Activated CD4-positive, alpha-beta T cell treated with anti-CD3 and anti-CD28 coated beads for 36 hours (primary cell): Measurements from ENCODE around the gene CCNA1. TPM values are rescaled to one million over a fixed set of nuclear protein-coding genes. Genes with fewer than 3 reads are reported as not detected.

ENCODE experiments used
- ATAC-seq: fragments of 200-7000 bp; cut with Tn5 transposase; one replicate; pipeline ENCODE4 v1.10.0; 2021; ENCODE audit warnings: mild to moderate bottlenecking, moderate library complexity
- CTCF ChIA-PET: fragments of 350-600 bp; sonication (Branson Sonifier 250); formaldehyde crosslinking; loops from one replicate; lab custom pipeline; 2021; ENCODE audit warnings: antibody characterized with exemption; lab: Charles Lee
- POLR2A ChIA-PET: fragments of 350-600 bp; sonication (Branson Sonifier 250); formaldehyde crosslinking; loops from one replicate; lab custom pipeline; 2021; ENCODE audit warnings: antibody characterized with exemption, inconsistent platforms; lab: Charles Lee
- DNase-seq: peaks from one replicate; pipeline ENCODE4 v3.0.0-alpha.2; 2020
- H3K27ac Mint-ChIP-seq: one replicate; pipeline ENCODE4 v1.8.0; 2021; ENCODE audit warnings: mixed read lengths
- H3K27me3 Mint-ChIP-seq: one replicate; pipeline ENCODE4 v1.8.0; 2021; ENCODE audit warnings: mixed read lengths
- H3K36me3 Mint-ChIP-seq: one replicate; pipeline ENCODE4 v1.8.0; 2021; ENCODE audit warnings: low read depth, mixed read lengths
- H3K4me1 Mint-ChIP-seq: one replicate; pipeline ENCODE4 v1.8.0; 2021; ENCODE audit warnings: mixed read lengths
- H3K4me3 Mint-ChIP-seq: one replicate; pipeline ENCODE4 v1.8.0; 2021; ENCODE audit warnings: mild to moderate bottlenecking, moderate library complexity, mixed read lengths
- H3K9me3 Mint-ChIP-seq: one replicate; pipeline ENCODE4 v1.8.0; 2021; ENCODE audit warnings: low read depth, mixed read lengths
- intact Hi-C, 2 experiments: fragments of 100-400 bp; cut with DNase I in 1 of 2; cut with micrococcal nuclease in 1 of 2; formaldehyde crosslinking; loops; one replicate each; pipeline versions ENCODE4 v1.14.2 to v1.15.1; 2022 to 2024; cut with DNase I, micrococcal nuclease
- total RNA-seq, 2 experiments: library from RNA; stranded (reverse); gene quantifications; one replicate each; pipeline ENCODE4 v1.2.3, GENCODE V29; 2021

CCNA1 gene
- total RNA-seq, 2 experiments from 2014 or later = 0.21 to 0.40 TPM

GRCh38 chr13:36428086-36428485 is 4.2 kb upstream of the CCNA1 start:
- CTCF ChIA-PET = no interaction called here
- H3K36me3 Mint-ChIP-seq = no peaks in the 10 kb centered on the region
- H3K27me3 Mint-ChIP-seq = peaks cover 63% of the 10 kb centered on the region
- intact Hi-C loops = loop anchor here in 1 of 2 experiments (10.0 kb wide), 1 partner anchor 143 kb away; no protein-coding TSS in a partner anchor
- peaks cover 13% of the 10 kb centered on the region for H3K9me3 Mint-ChIP-seq
- POLR2A ChIA-PET = no interaction called here
- peaks cover 8% of the 10 kb centered on the region for H3K4me1 Mint-ChIP-seq
- DNase-seq = no peak
- no peak for ATAC-seq
- H3K27ac Mint-ChIP-seq = no peak overlapping the region
- no peak overlapping the region for H3K4me3 Mint-ChIP-seq

- no peaks in the 10 kb centered on the region for H3K36me3 Mint-ChIP-seq
- ChIA-PET POLR2A (no interaction called here), CTCF (interaction anchor here (0.7 kb wide), 1 partner anchor 9 kb away, joined by 3 read pairs; no protein-coding TSS in a partner anchor)
- no peak for DNase-seq
- no peak overlapping the region for H3K4me3 Mint-ChIP-seq
- H3K27me3 Mint-ChIP-seq = peaks cover 61% of the 10 kb centered on the region
- ATAC-seq = no peak
- H3K27ac Mint-ChIP-seq = no peak overlapping the region
- intact Hi-C loops = loop anchor here in 1 of 2 experiments (5.0 kb wide), 2 partner anchors 387 to 953 kb away; partner anchors contain the start of genes MAB21L1 and RFXAP
- peaks cover 8% of the 10 kb centered on the region for H3K4me1 Mint-ChIP-seq
- H3K9me3 Mint-ChIP-seq = peaks cover 9% of the 10 kb centered on the region
Observed at GRCh38 chr13:36430247-36431203, 1.8 kb upstream of the CCNA1 start.

GRCh38 chr13:36431204-36432105 is 840 bp upstream of the CCNA1 start:
- peak overlapping the region; percentile 24 for H3K4me3 Mint-ChIP-seq
- peak; percentile 51 for ATAC-seq

GRCh38 chr13:36436811-36437210 is 4.5 kb downstream of the CCNA1 start:
- intact Hi-C loops = no loop called here
- CTCF ChIA-PET = interaction anchor here (0.6 to 1.0 kb wide), 2 partner anchors 18 to 45 kb away, joined by 3 read pairs; no protein-coding TSS in a partner anchor
- no peaks in the 10 kb centered on the region for H3K36me3 Mint-ChIP-seq
- H3K4me1 Mint-ChIP-seq = peaks cover 16% of the 10 kb centered on the region
- H3K27ac Mint-ChIP-seq = no peak overlapping the region
- ATAC-seq = no peak
- H3K9me3 Mint-ChIP-seq = no peaks in the 10 kb centered on the region
- no peak for DNase-seq
- peaks cover 24% of the 10 kb centered on the region for H3K27me3 Mint-ChIP-seq
- no peak overlapping the region for H3K4me3 Mint-ChIP-seq
- POLR2A ChIA-PET = interaction anchor here (0.5 kb wide), 1 partner anchor 347 kb away, joined by 9 read pairs; no protein-coding TSS in a partner anchor

More at GRCh38 chr13:36431204-36432105, 840 bp upstream of the CCNA1 start:
- intact Hi-C loops = loop anchor here in 1 of 2 experiments (5.0 kb wide), 2 partner anchors 386 to 954 kb away; partner anchors contain the start of genes MAB21L1 and RFXAP
- Mint-ChIP-seq H3K27me3 (peaks cover 55% of the 10 kb centered on the region), H3K27ac (no peak overlapping the region), H3K36me3 (no peaks in the 10 kb centered on the region), H3K4me1 (peaks cover 8% of the 10 kb centered on the region), H3K9me3 (peaks cover 2% of the 10 kb centered on the region)
- DNase-seq = peak; percentile 49
- ChIA-PET CTCF (no interaction called here), POLR2A (interaction anchor here (0.6 kb wide), 1 partner anchor 633 kb away, joined by 3 read pairs; no protein-coding TSS in a partner anchor)

GRCh38 chr13:36438594-36439483 is 6.5 kb downstream of the CCNA1 start:
- ATAC-seq = peak; percentile 36
- Mint-ChIP-seq H3K27ac (no peak overlapping the region), H3K4me3 (no peak overlapping the region), H3K9me3 (no peaks in the 10 kb centered on the region), H3K27me3 (peaks cover 13% of the 10 kb centered on the region), H3K36me3 (no peaks in the 10 kb centered on the region), H3K4me1 (peaks cover 12% of the 10 kb centered on the region)
- CTCF ChIA-PET = interaction anchor here (2.7 kb wide), 1 partner anchor 20 kb away, joined by 7 read pairs; no protein-coding TSS in a partner anchor
- POLR2A ChIA-PET = no interaction called here
- DNase-seq = no peak
- intact Hi-C loops = no loop called here

- Mint-ChIP-seq H3K27ac (no peak overlapping the region), H3K36me3 (no peaks in the 10 kb centered on the region), H3K4me3 (no peak overlapping the region), H3K4me1 (no peaks in the 10 kb centered on the region), H3K27me3 (peaks cover 8% of the 10 kb centered on the region), H3K9me3 (no peaks in the 10 kb centered on the region)
- intact Hi-C loops = no loop called here
- POLR2A ChIA-PET = no interaction called here
- CTCF ChIA-PET = no interaction called here
- no peak for ATAC-seq
- DNase-seq = no peak
Observed at GRCh38 chr13:36445278-36445677, 13.0 kb downstream of the CCNA1 start.

GRCh38 chr13:36445891-36446351 is 13.6 kb downstream of the CCNA1 start:
- ATAC-seq = no peak
- peaks cover 10% of the 10 kb centered on the region for H3K27me3 Mint-ChIP-seq
- H3K9me3 Mint-ChIP-seq = no peaks in the 10 kb centered on the region
- POLR2A ChIA-PET = no interaction called here
- CTCF ChIA-PET = no interaction called here
- intact Hi-C loops = no loop called here
- no peaks in the 10 kb centered on the region for H3K4me1 Mint-ChIP-seq
- DNase-seq = no peak
- H3K27ac Mint-ChIP-seq = no peak overlapping the region
- no peak overlapping the region for H3K4me3 Mint-ChIP-seq
- H3K36me3 Mint-ChIP-seq = no peaks in the 10 kb centered on the region

GRCh38 chr13:36447501-36447900 is 15.2 kb downstream of the CCNA1 start:
- no peak for DNase-seq
- CTCF ChIA-PET = interaction anchor here (1.0 to 1.2 kb wide), 2 partner anchors 13 to 289 kb away, joined by 3 to 4 read pairs; no protein-coding TSS in a partner anchor
- H3K4me1 Mint-ChIP-seq = no peaks in the 10 kb centered on the region

GRCh38 chr13:36450534-36450933 is 18.2 kb downstream of the CCNA1 start:
- H3K27ac Mint-ChIP-seq = no peak overlapping the region
- no peaks in the 10 kb centered on the region for H3K9me3 Mint-ChIP-seq
- intact Hi-C loops = loop anchor here in 1 of 2 experiments (10.0 kb wide), 1 partner anchor 284 kb away; no protein-coding TSS in a partner anchor
- DNase-seq = no peak
- H3K4me3 Mint-ChIP-seq = no peak overlapping the region
- no peaks in the 10 kb centered on the region for H3K4me1 Mint-ChIP-seq
- POLR2A ChIA-PET = no interaction called here
- H3K36me3 Mint-ChIP-seq = no peaks in the 10 kb centered on the region
- CTCF ChIA-PET = interaction anchor here (0.7 to 1.0 kb wide), 2 partner anchors 11 to 81 kb away, joined by 3 to 4 read pairs; no protein-coding TSS in a partner anchor
- no peak for ATAC-seq
- H3K27me3 Mint-ChIP-seq = peaks cover 12% of the 10 kb centered on the region

More at GRCh38 chr13:36447501-36447900, 15.2 kb downstream of the CCNA1 start:
- intact Hi-C loops = no loop called here
- H3K27ac Mint-ChIP-seq = no peak overlapping the region
- H3K36me3 Mint-ChIP-seq = no peaks in the 10 kb centered on the region
- no peaks in the 10 kb centered on the region for H3K9me3 Mint-ChIP-seq
- ATAC-seq = no peak
- POLR2A ChIA-PET = no interaction called here
- no peak overlapping the region for H3K4me3 Mint-ChIP-seq
- H3K27me3 Mint-ChIP-seq = peaks cover 12% of the 10 kb centered on the region

- no peaks in the 10 kb centered on the region for H3K36me3 Mint-ChIP-seq
- H3K27ac Mint-ChIP-seq = no peak overlapping the region
- CTCF ChIA-PET = interaction anchor here (1.2 kb wide), 1 partner anchor 25 kb away, joined by 3 read pairs; no protein-coding TSS in a partner anchor
- no peaks in the 10 kb centered on the region for H3K4me1 Mint-ChIP-seq
- no peak for DNase-seq
- ATAC-seq = no peak
- no peak overlapping the region for H3K4me3 Mint-ChIP-seq
- POLR2A ChIA-PET = no interaction called here
- intact Hi-C loops = loop anchor here in 1 of 2 experiments (10.0 kb wide), 1 partner anchor 281 kb away; no protein-coding TSS in a partner anchor
- H3K27me3 Mint-ChIP-seq = peaks cover 10% of the 10 kb centered on the region
- H3K9me3 Mint-ChIP-seq = no peaks in the 10 kb centered on the region
Observed at GRCh38 chr13:36453516-36453915, 21.2 kb downstream of the CCNA1 start.
